Gastrocnemius medialis (tissue), 4 donors: Measurements from ENCODE around the gene IFNGR2. TPM values are rescaled to one million over a fixed set of nuclear protein-coding genes. Genes with fewer than 3 reads are reported as not detected.

Experiments
- ATAC-seq, 2 donors: fragments of 150-250 bp; one replicate each; pipeline ENCODE4 v1.9.1; 2016
- DNase-seq, 2 donors: peaks; one replicate each; pipeline ENCODE4 v3.0.0-alpha.2; 2019
- H3K27ac ChIP-seq, 4 donors: fragments of 200-600 bp; sonication (generic); 1 replicate in 1 of 4; 2 replicates in 3 of 4; pipeline ENCODE4 v1.5.1; 2016 to 2018; ENCODE audit warnings: mild to moderate bottlenecking in 2 of 4, moderate library complexity in 1 of 4
- H3K27me3 ChIP-seq, 3 donors: fragments of 200-600 bp; sonication (generic) in 2 of 3; 1 replicate in 1 of 3; 2 replicates in 2 of 3; pipeline versions ENCODE4 v1.5.1 to v1.6.0; 2016 to 2019; ENCODE audit warnings: mild to moderate bottlenecking in 1 of 3, moderate library complexity in 1 of 3
- H3K36me3 ChIP-seq, 2 donors: fragments of 200-600 bp; sonication (generic) in 1 of 2; one replicate each; pipeline ENCODE4 v1.5.1; 2017 to 2018
- H3K4me1 ChIP-seq, 2 donors: fragments of 200-600 bp; sonication (generic) in 1 of 2; one replicate each; pipeline ENCODE4 v1.5.1; 2016 to 2017; ENCODE audit warnings: mild to moderate bottlenecking in 2 of 2
- H3K4me3 ChIP-seq, 4 donors: fragments of 200-600 bp; sonication (generic) in 3 of 4; 1 replicate in 1 of 4; 2 replicates in 3 of 4; pipeline ENCODE4 v1.5.1; 2016 to 2019; ENCODE audit warnings: mild to moderate bottlenecking in 2 of 4
- H3K9me3 ChIP-seq, 3 donors: fragments of 200-600 bp; sonication (generic) in 2 of 3; 1 replicate in 1 of 3; 2 replicates in 2 of 3; pipeline ENCODE4 v1.5.1; 2016 to 2019
- CTCF ChIP-seq, 5 experiments: fragments of 450-650 bp in 3 of 5; fragments of 200-600 bp in 2 of 5; sonication (generic) in 2 of 5; IDR thresholded peaks in 4 of 5; conservative IDR thresholded peaks in 1 of 5; 1 replicate in 4 of 5; 2 replicates in 1 of 5; pipeline ENCODE4 v1.5.1; 2016 to 2019; ENCODE audit warnings: antibody characterized with exemption in 5 of 5, mild to moderate bottlenecking in 3 of 5, moderate library complexity in 3 of 5
- POLR2A ChIP-seq, 2 donors: fragments of 450-650 bp; IDR thresholded peaks; one replicate each; pipeline ENCODE4 v1.6.1; 2017; ENCODE audit warnings: antibody characterized with exemption in 2 of 2, mild to moderate bottlenecking in 2 of 2, moderate library complexity in 2 of 2
- in situ Hi-C, 4 donors: fragments of 200-750 bp; cut with MboI; loops; one replicate each; pipeline versions ENCODE4 v1.15.0 to v1.8.0; 2017; ENCODE audit warnings: low sequenced_read_pairs in 4 of 4
- intact Hi-C: fragments of 100-400 bp; cut with DNase I; formaldehyde crosslinking; loops from one replicate; pipeline ENCODE4 v1.15.1; 2023; ENCODE audit warnings: low total_unique reads
- total RNA-seq, 4 donors: library from RNA; depleted of rRNA; stranded (reverse); fragments of >200 nt; gene quantifications; one replicate each; pipeline versions ENCODE4 v1.1.0 to v1.2.3, GENCODE V29; 2016

IFNGR2 gene
- total RNA-seq, 4 donors from 2014 or later = 13.9 to 27.6 (median 24.2) TPM

- H3K27ac ChIP-seq = no peak overlapping the region
- ATAC-seq (no peak), DNase-seq (no peak)
- H3K27me3 ChIP-seq = no peaks in the 10 kb centered on the region
- in situ Hi-C loops (no loop called here), intact Hi-C loops (no loop called here)
- TF ChIP-seq CTCF (IDR thresholded peaks at IDR 0.05 in 4 of 5, conservative IDR thresholded peaks at IDR 0.05 in 1 of 5) (no peak), POLR2A (IDR thresholded peaks at IDR 0.05) (no peak)
- peaks cover 3 to 8% of the 10 kb centered on the region in 2 donors for H3K4me1 ChIP-seq
- no peak overlapping the region for H3K4me3 ChIP-seq
- H3K36me3 ChIP-seq = no peaks in the 10 kb centered on the region
- no peaks in the 10 kb centered on the region for H3K9me3 ChIP-seq
Observed at GRCh38 chr21:33473344-33473743, 70.1 kb downstream of the IFNGR2 start.

GRCh38 chr21:33477066-33477465, 73.9 kb downstream of the IFNGR2 start:
- Histone ChIP-seq H3K27ac (no peak overlapping the region), H3K4me1 (peaks cover 13 to 14% of the 10 kb centered on the region in 2 donors), H3K27me3 (no peaks in the 10 kb centered on the region), H3K4me3 (no peak overlapping the region), H3K9me3 (no peaks in the 10 kb centered on the region), H3K36me3 (no peaks in the 10 kb centered on the region)
- in situ Hi-C loops (no loop called here), intact Hi-C loops (no loop called here)
- DNase-seq (no peak), ATAC-seq (no peak)
- TF ChIP-seq POLR2A (IDR thresholded peaks at IDR 0.05) (no peak), CTCF (IDR thresholded peaks at IDR 0.05 in 4 of 5, conservative IDR thresholded peaks at IDR 0.05 in 1 of 5) (no peak)

GRCh38 chr21:33478182-33478581, 75.0 kb downstream of the IFNGR2 start:
- Histone ChIP-seq H3K4me3 (peak overlapping the region; percentile 74 to 99 (median 88)), H3K36me3 (no peaks in the 10 kb centered on the region), H3K9me3 (no peaks in the 10 kb centered on the region), H3K27ac (peak overlapping the region; percentile 88 to 98 (median 94)), H3K4me1 (peaks cover 13 to 14% of the 10 kb centered on the region in 2 donors), H3K27me3 (no peaks in the 10 kb centered on the region)
- no peak for DNase-seq
- TF ChIP-seq CTCF (IDR thresholded peaks at IDR 0.05 in 4 of 5, conservative IDR thresholded peaks at IDR 0.05 in 1 of 5) = no peak
- TF ChIP-seq POLR2A (IDR thresholded peaks at IDR 0.05) = no peak
- intact Hi-C loops = no loop called here
- no peak for ATAC-seq
- in situ Hi-C loops = no loop called here

GRCh38 chr21:33478935-33479678, 75.9 kb downstream of the IFNGR2 start:
- Histone ChIP-seq H3K4me1 (peaks cover 13 to 14% of the 10 kb centered on the region in 2 donors), H3K27me3 (no peaks in the 10 kb centered on the region), H3K9me3 (no peaks in the 10 kb centered on the region), H3K27ac (peak overlapping the region; percentile 88 to 98 (median 94)), H3K36me3 (no peaks in the 10 kb centered on the region), H3K4me3 (peak overlapping the region; percentile 74 to 99 (median 88))
- ATAC-seq (peak; percentile 48 to 62), DNase-seq (peak; percentile 6 to 34)
- TF ChIP-seq CTCF (IDR thresholded peaks at IDR 0.05 in 4 of 5, conservative IDR thresholded peaks at IDR 0.05 in 1 of 5) = peak in 2 of 5 experiments; percentile 26 to 27
- TF ChIP-seq POLR2A (IDR thresholded peaks at IDR 0.05) = no peak
- in situ Hi-C loops (no loop called here), intact Hi-C loops (no loop called here)
